HG02759 (cell line): ENCODE measurements around the gene CTNNBL1.

ENCODE experiments used
- ATAC-seq: cut with Tn5 transposase; IDR thresholded peaks from one replicate; pipeline ENCODE4 v1.9.1; 2021; ENCODE audit warnings: mild to moderate bottlenecking, moderate library complexity; ENCODE audit not compliant: unreplicated experiment

The CTNNBL1 gene

DNA sequence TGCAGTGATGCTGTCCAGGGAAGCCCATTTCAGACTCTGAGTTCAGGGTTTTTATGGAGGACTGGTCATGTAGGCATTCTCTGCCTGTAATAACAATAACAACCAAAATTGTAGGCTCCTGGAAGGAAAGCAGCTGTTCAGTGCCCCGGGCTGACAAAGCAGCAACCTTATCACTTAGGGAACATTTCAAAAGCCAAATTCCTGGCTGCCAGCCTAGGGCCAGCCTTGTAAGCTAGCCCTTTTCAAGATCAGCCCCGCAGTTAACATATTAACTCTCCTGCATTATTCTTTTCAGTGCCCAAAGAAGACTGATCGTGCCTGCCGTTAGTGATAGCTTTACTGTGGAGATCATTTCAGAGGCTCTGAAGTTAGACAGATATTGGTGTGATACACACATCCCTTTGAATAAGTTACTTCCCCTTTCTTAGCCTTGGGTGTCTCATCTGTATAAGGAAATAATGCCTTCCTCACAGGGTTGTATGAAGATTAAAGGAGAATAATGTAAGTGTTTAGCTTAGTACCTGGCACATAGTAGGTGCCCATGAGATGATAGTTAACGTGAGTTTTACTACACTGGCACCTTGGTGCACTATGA is 44.1 kb downstream of the CTNNBL1 start:
- ATAC-seq: no peak

DNA sequence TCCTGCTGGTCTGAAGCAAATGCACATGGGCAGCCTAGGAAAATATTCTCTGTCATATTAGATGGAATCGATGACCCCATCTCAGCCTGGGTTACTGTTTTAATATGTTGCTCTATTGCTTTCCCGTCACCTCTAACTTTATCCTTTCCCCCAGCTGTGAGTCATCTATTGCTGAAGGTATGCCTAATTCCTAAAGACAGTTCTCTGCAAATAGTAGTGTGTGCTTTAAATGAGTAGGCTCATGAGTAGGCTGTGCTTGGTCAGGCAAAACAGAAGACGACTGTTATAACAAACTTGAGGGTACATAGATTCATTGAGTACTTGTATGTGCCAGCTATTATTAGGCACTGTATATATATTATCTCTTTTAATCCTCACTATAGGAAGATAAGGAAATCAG is 47.2 kb downstream of the CTNNBL1 start:
- no peak for ATAC-seq

DNA sequence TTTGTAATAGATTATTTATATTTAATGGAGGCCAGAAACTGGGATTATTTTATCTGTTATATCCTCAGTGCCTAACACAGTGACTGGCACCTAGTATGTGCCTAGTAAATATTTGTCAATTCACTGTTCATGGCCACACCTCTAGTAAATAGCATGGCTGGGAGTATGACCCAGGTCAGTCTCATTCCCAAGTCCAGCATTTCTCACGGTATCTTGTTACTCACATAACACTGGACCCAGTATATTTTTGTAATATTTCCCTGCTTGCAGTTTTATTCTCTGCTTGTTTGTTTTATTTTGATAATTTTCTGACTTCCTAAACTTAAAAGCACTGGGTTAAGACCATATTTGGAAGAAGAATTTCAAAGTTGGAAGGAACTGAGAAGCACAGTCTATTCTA is 47.7 kb downstream of the CTNNBL1 start:
- ATAC-seq: no peak

GRCh38 chr20:37742131-37742530 is 48.3 kb downstream of the CTNNBL1 start:
- ATAC-seq: no peak

DNA sequence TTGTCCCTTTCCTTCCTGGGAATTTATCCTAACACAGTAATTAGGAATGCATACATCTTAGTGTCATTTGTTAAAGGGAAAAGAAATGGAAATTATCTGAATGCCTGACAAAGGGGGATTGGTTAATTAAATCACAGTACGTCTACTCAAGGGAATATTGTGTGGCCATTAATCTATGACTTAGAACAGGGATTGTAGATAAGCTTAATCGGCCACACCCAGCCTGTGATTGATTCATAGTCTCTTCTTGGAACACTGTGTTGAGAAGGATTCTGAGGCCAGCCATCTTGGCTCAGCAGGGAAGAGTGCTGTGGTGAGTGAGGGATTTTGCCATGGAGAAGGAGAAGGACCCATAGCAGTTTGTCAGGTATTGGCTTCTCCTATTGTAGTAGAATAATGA is 50.5 kb downstream of the CTNNBL1 start:
- ATAC-seq: no peak

DNA sequence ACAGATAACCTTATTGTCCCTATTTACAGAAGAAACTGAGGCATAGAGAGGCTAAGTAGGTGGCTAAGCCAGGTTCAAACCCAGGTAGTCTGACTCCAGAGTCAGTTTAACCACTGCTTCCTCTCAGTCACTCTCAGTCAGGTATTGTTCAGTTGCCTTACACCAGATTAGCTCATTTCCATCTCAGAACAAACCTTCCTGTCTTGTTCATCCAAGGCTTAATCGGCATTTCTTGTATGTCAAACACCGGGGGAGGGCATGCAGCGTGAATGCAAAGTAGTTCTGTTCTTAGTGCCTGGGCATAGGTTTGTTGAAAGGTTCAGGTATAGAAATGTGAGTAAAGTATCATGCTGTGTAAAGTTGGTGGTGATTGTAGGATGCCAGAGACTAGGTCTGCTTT is 51.7 kb downstream of the CTNNBL1 start:
- no peak for ATAC-seq

- no peak for ATAC-seq
Observed at GRCh38 chr20:37748015-37748414, 54.2 kb downstream of the CTNNBL1 start.

DNA sequence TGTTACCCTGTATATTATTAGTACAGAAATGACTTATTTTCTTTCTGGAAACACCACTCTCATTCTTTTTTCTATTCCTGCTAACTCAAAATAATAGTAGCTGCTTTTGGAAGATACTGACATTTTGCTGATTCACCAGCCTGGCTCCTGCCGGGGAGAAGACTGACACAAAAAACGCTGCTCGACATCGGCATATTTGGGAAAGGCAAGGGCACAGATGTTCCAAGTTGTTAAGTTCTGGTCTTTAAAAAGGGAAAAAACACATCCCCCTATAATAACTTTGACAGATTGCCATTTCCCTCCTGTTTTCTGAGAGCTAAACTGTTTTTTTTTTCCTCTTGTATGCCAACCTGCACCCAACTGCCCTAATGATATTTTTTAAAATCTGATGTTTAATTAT is 55.4 kb downstream of the CTNNBL1 start:
- no peak for ATAC-seq

GRCh38 chr20:37749620-37750403 is 56.0 kb downstream of the CTNNBL1 start:
- no peak for ATAC-seq

DNA sequence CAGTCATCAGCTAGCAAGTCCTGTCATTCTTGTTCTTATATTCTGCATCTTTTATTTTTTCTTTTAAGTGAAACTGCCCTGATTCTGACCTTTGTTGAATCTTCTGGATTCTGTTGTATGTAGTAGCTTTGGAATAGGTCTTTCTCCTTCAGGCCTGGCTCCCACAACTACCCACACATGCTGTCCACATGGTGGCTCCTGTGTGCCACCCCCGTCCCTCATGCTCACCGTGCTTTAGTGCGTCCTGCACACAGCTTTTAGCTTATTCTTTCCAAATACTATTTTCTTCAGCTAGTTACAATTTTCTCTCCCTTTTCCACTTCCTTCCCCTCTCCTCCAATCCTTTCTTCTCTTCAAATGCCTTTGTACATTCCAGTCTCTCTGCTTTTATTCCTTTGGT is 61.8 kb downstream of the CTNNBL1 start:
- ATAC-seq: no peak

DNA sequence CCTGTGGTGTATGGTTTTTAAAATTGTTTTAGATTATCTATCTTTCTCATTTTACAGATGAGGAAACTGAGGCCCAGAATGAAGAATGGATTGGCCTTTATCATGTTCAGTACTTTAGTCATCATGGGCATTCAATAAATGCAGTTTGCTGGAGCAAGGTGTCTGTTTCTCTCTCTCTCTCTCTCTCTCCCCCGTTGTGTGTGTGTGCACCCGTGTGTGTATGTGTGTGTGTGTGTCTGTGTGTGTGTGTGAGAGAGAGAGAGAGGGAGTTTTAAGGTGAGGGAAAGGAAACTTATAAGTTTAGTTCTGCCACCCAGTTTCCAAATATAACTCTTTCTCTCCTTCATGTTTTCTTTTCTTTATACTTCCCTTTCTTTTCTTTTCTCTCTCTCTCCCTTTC is 62.4 kb downstream of the CTNNBL1 start:
- ATAC-seq: no peak

GRCh38 chr20:37757550-37757949 is 63.7 kb downstream of the CTNNBL1 start:
- ATAC-seq: no peak

GRCh38 chr20:37758332-37758731 is 64.5 kb downstream of the CTNNBL1 start:
- ATAC-seq: no peak

DNA sequence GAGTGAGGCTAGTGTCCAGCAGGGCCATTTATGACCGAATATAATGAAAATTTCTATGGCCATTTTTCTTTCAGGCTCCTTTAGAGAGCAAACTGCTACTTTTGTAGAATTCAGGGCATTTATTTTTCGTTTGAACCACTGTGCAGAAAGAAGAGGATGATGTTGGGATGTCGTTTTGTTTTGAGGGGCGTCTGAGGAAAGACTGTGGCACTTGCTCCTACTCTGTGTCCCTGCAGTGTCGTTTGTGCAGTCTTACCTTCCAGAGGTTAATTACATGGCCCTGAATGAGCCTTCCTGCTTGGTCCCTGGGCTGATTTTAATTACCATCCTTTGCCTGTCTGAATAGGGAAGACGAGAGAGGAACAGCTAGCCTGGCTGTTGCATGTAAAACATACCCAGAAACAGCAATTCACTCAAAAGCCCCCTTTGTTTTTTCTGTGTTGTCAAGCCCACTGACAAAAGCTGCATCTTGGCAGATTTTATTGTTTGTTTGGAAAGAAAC is 65.3 kb downstream of the CTNNBL1 start:
- ATAC-seq: no peak

- no peak for ATAC-seq
Observed at GRCh38 chr20:37759761-37760209, 66.0 kb downstream of the CTNNBL1 start.

GRCh38 chr20:37760322-37760721 is 66.5 kb downstream of the CTNNBL1 start:
- no peak for ATAC-seq

- ATAC-seq: no peak
Observed at GRCh38 chr20:37762716-37763485, 69.1 kb downstream of the CTNNBL1 start.

DNA sequence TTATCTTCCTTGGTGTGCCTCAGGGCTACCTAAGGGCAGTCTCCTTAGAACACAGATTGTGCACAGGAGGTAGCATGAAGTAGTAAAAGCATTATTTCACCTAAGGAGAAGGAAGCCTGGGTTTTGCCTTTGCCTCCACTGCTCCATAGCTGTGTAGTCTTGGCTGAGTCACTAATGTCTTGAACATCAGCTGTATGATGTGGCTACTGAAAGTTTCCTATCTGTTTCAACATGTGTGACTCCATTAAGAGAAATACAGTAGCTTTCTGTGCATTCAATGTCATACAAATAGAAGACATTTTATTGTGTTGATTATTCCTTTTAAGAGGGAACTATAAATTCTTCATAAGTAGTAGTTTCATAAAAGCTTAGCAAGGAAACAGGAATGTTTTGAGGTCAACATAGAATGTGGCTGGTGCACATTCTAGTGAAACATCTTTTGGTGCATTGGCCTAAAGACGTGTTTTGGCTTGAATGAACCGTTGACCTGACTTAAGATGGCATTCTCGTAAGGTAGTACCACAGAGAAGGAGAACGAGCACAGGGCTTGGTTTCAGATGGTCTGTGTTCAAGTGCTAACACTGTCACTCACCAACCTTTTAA is 70.6 kb downstream of the CTNNBL1 start:
- ATAC-seq: no peak

DNA sequence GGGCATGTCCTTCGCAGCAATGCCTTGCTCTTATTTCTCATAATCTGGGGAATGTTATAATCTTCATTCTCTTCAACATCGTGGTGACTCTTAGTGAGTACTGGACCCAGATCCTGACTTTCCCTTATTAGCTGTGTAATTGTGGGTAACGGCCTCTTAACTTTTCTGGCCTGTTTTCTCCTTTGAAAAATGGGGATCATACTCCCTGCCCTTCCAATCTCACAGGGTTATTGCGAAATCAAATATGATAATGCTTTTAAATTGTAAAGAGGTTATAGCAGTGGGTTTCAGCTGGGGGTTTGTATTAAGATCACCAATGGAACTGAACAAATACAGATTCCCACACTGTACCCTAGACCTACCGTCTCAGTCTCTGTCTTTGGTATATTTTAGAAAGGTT is 77.1 kb downstream of the CTNNBL1 start:
- no peak for ATAC-seq

DNA sequence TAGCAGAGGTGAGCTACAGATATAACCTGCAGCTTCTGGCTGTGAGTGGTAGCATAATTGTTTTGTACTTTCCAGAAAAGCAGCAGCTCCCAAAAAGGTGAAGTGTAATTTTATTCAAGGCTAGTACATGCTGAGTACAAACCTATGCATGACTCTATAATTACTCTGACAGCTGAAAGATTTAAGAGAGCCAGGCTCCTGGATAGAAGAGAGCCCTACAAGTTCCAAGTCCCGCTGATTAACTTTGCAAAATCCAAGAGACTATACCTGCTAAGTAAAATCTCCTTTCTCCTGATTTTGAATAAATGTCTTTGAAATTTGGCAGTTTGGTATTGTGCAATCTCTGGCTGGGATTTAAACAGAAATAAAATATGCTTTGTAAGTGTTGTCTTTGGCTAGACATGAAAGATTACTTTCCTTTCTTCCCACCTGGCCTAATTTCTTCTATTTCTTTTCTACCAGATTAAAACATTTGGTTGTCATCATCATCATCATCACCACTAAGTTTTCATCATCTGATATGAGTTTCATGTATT is 79.5 kb downstream of the CTNNBL1 start:
- no peak for ATAC-seq

GRCh38 chr20:37774156-37774555 is 80.3 kb downstream of the CTNNBL1 start:
- no peak for ATAC-seq
